K562 (cell line): ENCODE results near the gene WWOX. TPM values are rescaled to one million over a fixed set of nuclear protein-coding genes. Genes with fewer than 3 reads are reported as not detected.

Experiments
- ATAC-seq: fragments of 200-7000 bp; cut with Tn5 transposase; 3 replicates; pipeline ENCODE4 v1.9.1; 2020; ENCODE audit warnings: moderate library complexity
- BruUV-seq: library from RNA; stranded (reverse); fragments of 400-500 nt; replicated peaks from 2 replicates; lab custom pipeline; 2021; lab: Mats Ljungman, UMichigan
- CTCF ChIA-PET: fragments of 300-600 bp; formaldehyde crosslinking; extraction: SDS; loops from one replicate; lab custom pipeline; 2021; ENCODE audit warnings: low intra/inter-chr PET ratio; lab: Yijun Ruan, JAX
- POLR2A ChIA-PET: fragments of 300-600, 350-650 bp; sonication (Branson Sonifier 250); formaldehyde crosslinking; extraction: SDS; loops from one replicate; lab custom pipeline; 2021; ENCODE audit warnings: antibody characterized with exemption, inconsistent platforms; lab: Yijun Ruan, JAX
- DNase-seq, 4 experiments: peaks; one replicate each; pipeline versions ENCODE4 v3.0.0 to v3.0.0-alpha.2; 2011 to 2018; ENCODE audit warnings: low spot score in 3 of 4, mixed read lengths in 3 of 4; ENCODE audit errors: extremely low read depth in 1 of 4
- FAIRE-seq: peaks from 2 replicates; lab custom pipeline; 2011; peaks lifted over from hg19 to GRCh38; lab: Jason Lieb, UNC
- H2AFZ ChIP-seq: 2 replicates; pipeline ENCODE4 v1.6.0; 2011; ENCODE audit warnings: low read depth, low read length, control low read depth, inconsistent platforms
- H3K27ac ChIP-seq: fragments of 200-600 bp; 3 replicates; pipeline ENCODE4 v1.8.0; 2011; ENCODE audit warnings: low read depth, mild to moderate bottlenecking, control low read depth, inconsistent platforms, low read length, moderate library complexity, mixed read lengths; ENCODE audit errors: extremely low read depth
- H3K27me3 ChIP-seq, 2 experiments: fragments of 300-600 bp in 1 of 2; 2 replicates in 1 of 2; 3 replicates in 1 of 2; pipeline versions ENCODE4 v1.6.0 to v1.8.0; 2011; ENCODE audit warnings: inconsistent platforms in 2 of 2, low read length in 2 of 2, mild to moderate bottlenecking in 1 of 2, mixed read lengths in 1 of 2, moderate library complexity in 1 of 2; ENCODE audit not compliant: control insufficient read depth in 2 of 2, insufficient read depth in 2 of 2
- H3K36me3 ChIP-seq: fragments of 300-600 bp; 3 replicates; pipeline ENCODE4 v1.8.0; 2011; ENCODE audit warnings: mild to moderate bottlenecking, low read length, inconsistent platforms; ENCODE audit not compliant: control insufficient read depth, insufficient read depth
- H3K4me1 ChIP-seq, 2 experiments: fragments of 200-600 bp in 1 of 2; replicated peaks in 1 of 2; 2 replicates in 1 of 2; 3 replicates in 1 of 2; pipeline versions ENCODE4 v1.5.1 to v1.8.0; 2011; ENCODE audit warnings: inconsistent platforms in 2 of 2, low read length in 2 of 2, mild to moderate bottlenecking in 1 of 2, mixed read lengths in 1 of 2, moderate library complexity in 1 of 2; ENCODE audit not compliant: control insufficient read depth in 2 of 2, insufficient read depth in 2 of 2
- H3K4me2 ChIP-seq: 2 replicates; pipeline ENCODE4 v1.6.1; 2011; ENCODE audit warnings: low read length, control low read depth, inconsistent platforms, mixed read lengths; ENCODE audit not compliant: insufficient read depth
- H3K4me3 ChIP-seq: fragments of 200-600 bp; sonication (generic), shearing (Covaris generic); 2 replicates; pipeline ENCODE4 v1.5.1; 2016; ENCODE audit warnings: control low read depth, inconsistent platforms
- H3K79me2 ChIP-seq: fragments of 200-600 bp; 3 replicates; pipeline ENCODE4 v1.8.0; 2011; ENCODE audit warnings: low read length, inconsistent platforms; ENCODE audit not compliant: control insufficient read depth, insufficient read depth
- H3K9ac ChIP-seq, 2 experiments: 2 replicates each; pipeline versions ENCODE4 v1.6.0 to v1.6.1; 2011; ENCODE audit warnings: low read depth in 2 of 2, low read length in 2 of 2, control low read depth in 1 of 2, inconsistent platforms in 1 of 2, mild to moderate bottlenecking in 1 of 2, mixed read lengths in 1 of 2; ENCODE audit not compliant: insufficient read depth in 1 of 2
- H3K9me1 ChIP-seq: one replicate; pipeline ENCODE4 v1.6.0; 2011; ENCODE audit warnings: inconsistent platforms, mild to moderate bottlenecking, low read length, moderate library complexity; ENCODE audit not compliant: control insufficient read depth, insufficient read depth
- H3K9me3 ChIP-seq: replicated peaks from 2 replicates; pipeline ENCODE4 v1.5.1; 2011; ENCODE audit warnings: low read depth, low read length, inconsistent platforms; ENCODE audit not compliant: control insufficient read depth, insufficient read depth
- H4K20me1 ChIP-seq: replicated peaks from 2 replicates; pipeline ENCODE4 v1.6.1; 2011; ENCODE audit warnings: low read length, inconsistent platforms, mixed read lengths; ENCODE audit not compliant: control insufficient read depth, insufficient read depth
- CEBPZ ChIP-seq: fragments of 150-350 bp; IDR thresholded peaks from 2 replicates; pipeline ENCODE4 v1.6.1; 2014; ENCODE audit warnings: low read depth, mild to moderate bottlenecking, low read length, borderline replicate concordance
- HDAC3 ChIP-seq: fragments of 450-650 bp; IDR thresholded peaks from 2 replicates; pipeline ENCODE4 v1.6.1; 2018; ENCODE audit warnings: borderline replicate concordance, mild to moderate bottlenecking, moderate library complexity; ENCODE audit not compliant: partially characterized antibody
- HMGXB4 ChIP-seq: sonication (generic); formaldehyde crosslinking; IDR thresholded peaks from 2 replicates; pipeline ENCODE4 v1.8.1; 2023; ENCODE audit warnings: mild to moderate bottlenecking, missing genetic modification reagents
- RAD21 ChIP-seq, 2 experiments: fragments of 250-450 bp in 1 of 2; fragments of 450-650 bp in 1 of 2; sonication (Bioruptor Pico) in 1 of 2; formaldehyde crosslinking in 1 of 2; IDR thresholded peaks in 1 of 2; conservative IDR thresholded peaks in 1 of 2; 2 replicates each; pipeline versions ENCODE4 v1.4.0 to v1.8.0; 2020 to 2022; ENCODE audit warnings: mild to moderate bottlenecking in 2 of 2, moderate library complexity in 1 of 2
- TCF3 ChIP-seq: sonication (generic); formaldehyde crosslinking; IDR thresholded peaks from 2 replicates; pipeline ENCODE4 v1.4.0; 2020; ENCODE audit warnings: mild to moderate bottlenecking, missing genetic modification reagents
- TRIM24 ChIP-seq, 2 experiments: fragments of 450-650 bp; IDR thresholded peaks; 2 replicates each; pipeline ENCODE4 v1.6.1; 2016
- TRIM25 ChIP-seq: fragments of 450-650 bp; IDR thresholded peaks from 2 replicates; pipeline ENCODE4 v1.7.0; 2016; ENCODE audit warnings: borderline replicate concordance
- ZFP30 ChIP-seq: fragments of 250-450 bp; sonication (Bioruptor Pico); IDR thresholded peaks from 2 replicates; pipeline ENCODE4 v1.8.0; 2022; ENCODE audit warnings: moderate library complexity, mild to moderate bottlenecking, inconsistent platforms, borderline replicate concordance
- ZNF280B ChIP-seq: fragments of 250-450 bp; sonication (Bioruptor Pico); IDR thresholded peaks from 2 replicates; pipeline ENCODE4 v1.5.1; 2021; ENCODE audit warnings: mild to moderate bottlenecking
- ZNF436 ChIP-seq: fragments of 250-450, 450-650 bp; sonication (Bioruptor Pico); formaldehyde crosslinking; IDR thresholded peaks from 2 replicates; pipeline ENCODE4 v1.7.0; 2020; ENCODE audit warnings: mild to moderate bottlenecking
- ZNF668 ChIP-seq: fragments of 250-450 bp; sonication (Bioruptor Pico); IDR thresholded peaks from 2 replicates; pipeline ENCODE4 v1.8.0; 2022; ENCODE audit warnings: mild to moderate bottlenecking, inconsistent platforms
- ZNF766 ChIP-seq: fragments of 200-800 bp; sonication (Bioruptor generic); conservative IDR thresholded peaks from 2 replicates; pipeline ENCODE4 v1.6.1; 2016; ENCODE audit warnings: missing genetic modification characterization, missing compliant biosample characterization
- WGBS: fragments of 100-300 bp; shearing (Covaris generic); methylation state at CpG from one replicate; pipeline ENCODE4 v1.1.6; 2016; ENCODE audit warnings: low coverage, mixed read lengths; ENCODE audit not compliant: insufficient coverage; ENCODE audit errors: missing lambda C conversion rate; 5-methylcytosine and 5-hydroxymethylcytosine counted together
- in situ Hi-C: fragments of 300-500 bp; cut with MboI; formaldehyde crosslinking; loops from 4 replicates; pipeline ENCODE4 v1.15.0; 2018; ENCODE audit warnings: inconsistent platforms, mixed read lengths
- intact Hi-C: fragments of 100-400 bp; cut with micrococcal nuclease; formaldehyde crosslinking; loops from 2 replicates; pipeline ENCODE4 v1.14.2; 2022
- polyA plus RNA-seq, 8 experiments: library from polyadenylated mRNA; depleted of rRNA in 4 of 8; stranded (reverse) in 5 of 8; unstranded in 3 of 8; fragments of >200 nt; fragmentation: Nextera tagmentation in 2 of 8; fragmentation: Illumina TruSeq in 1 of 8; extraction: Ambion mirVana in 2 of 8; extraction: Trizol in 1 of 8; gene quantifications; 2 replicates each; pipeline versions ENCODE4 v1.2.1 to v1.2.3, GENCODE V29; 2011 to 2014; ENCODE audit warnings: inconsistent platforms in 1 of 8, missing spikeins in 1 of 8
- total RNA-seq, 7 experiments: library from RNA; depleted of rRNA in 6 of 7; stranded (reverse); fragments of >200 nt in 6 of 7; fragmentation: Illumina TruSeq in 2 of 7; extraction: Trizol in 2 of 7; gene quantifications; 2 replicates each; pipeline versions ENCODE4 v1.2.1 to v1.2.3, GENCODE V29; 2011 to 2021; ENCODE audit warnings: low replicate concordance in 1 of 7

Gene WWOX
- total and polyA plus RNA-seq, 9 of the 15 experiments (the other 6 are each of a cell fraction or from before 2014, with no cell fraction given) = 1.6 to 22.7 (median 8.1) TPM

GRCh38 chr16:79164388-79164995 is 1065.0 kb downstream of the WWOX start:
- WGBS = 2% methylated on average over 10 of the region's 10 CpGs
- no peak for DNase-seq
- Histone ChIP-seq H3K9me1 (no peaks in the 10 kb centered on the region), H3K4me1 (no peaks in the 10 kb centered on the region), H3K9me3 (no peaks in the 10 kb centered on the region), H3K36me3 (no peaks in the 10 kb centered on the region), H3K4me3 (no peak overlapping the region), H3K9ac (no peak overlapping the region), H3K4me2 (no peak overlapping the region), H4K20me1 (no peaks in the 10 kb centered on the region), H3K27me3 (peaks cover 13 to 24% of the 10 kb centered on the region in 2 experiments; a peak in 3 of 5 replicates), H3K27ac (no peak overlapping the region), H2AFZ (no peak overlapping the region), H3K79me2 (no peaks in the 10 kb centered on the region)
- FAIRE-seq = no peak
- ChIA-PET CTCF (no interaction called here), POLR2A (interaction anchor here (0.9 kb wide), 1 partner anchor 10 kb away, joined by 3 read pairs; no protein-coding TSS in a partner anchor)
- BruUV-seq = no TSS peak
- no peak for ATAC-seq
- intact Hi-C loops (no loop called here), in situ Hi-C loops (no loop called here)
- no peak for TF ChIP-seq ZNF766 (CRISPR knock-in tag)
- TF ChIP-seq HMGXB4 (CRISPR knock-in tag) = no peak
- no peak for TF ChIP-seq TRIM24 (IDR thresholded peaks at IDR 0.05)
- no peak for TF ChIP-seq ZNF436 (CRISPR knock-in tag)
- TF ChIP-seq HDAC3 = no peak
- no peak for TF ChIP-seq TCF3 (CRISPR knock-in tag)
- no peak for TF ChIP-seq RAD21 (CRISPR knock-in tag; conservative IDR thresholded peaks at IDR 0.05 in 1 of 2, IDR thresholded peaks at IDR 0.05 in 1 of 2)
- no peak for TF ChIP-seq ZFP30
- TF ChIP-seq ZNF280B (CRISPR knock-in tag) = no peak
- TF ChIP-seq CEBPZ = no peak
- TF ChIP-seq TRIM25 = no peak
- no peak for TF ChIP-seq ZNF668
